PFSK-1 (cell line): ENCODE measurements around the gene ENG.

Source experiments
- POLR2AphosphoS5 ChIP-seq: IDR thresholded peaks from 2 replicates; pipeline ENCODE4 v1.6.1; 2012; ENCODE audit warnings: low read depth, mild to moderate bottlenecking, control low read depth, low read length, moderate library complexity
- TF ChIP-seq, protein P1 (sequence below), 2 experiments: IDR thresholded peaks; 2 replicates each; pipeline versions ENCODE4 v1.6.1 to v1.8.0; 2011 to 2012; ENCODE audit warnings: low read depth in 2 of 2, low read length in 2 of 2, control low read depth in 1 of 2, inconsistent platforms in 1 of 2, mild to moderate bottlenecking in 1 of 2, moderate library complexity in 1 of 2; ENCODE audit not compliant: insufficient read depth in 1 of 2

DNA sequence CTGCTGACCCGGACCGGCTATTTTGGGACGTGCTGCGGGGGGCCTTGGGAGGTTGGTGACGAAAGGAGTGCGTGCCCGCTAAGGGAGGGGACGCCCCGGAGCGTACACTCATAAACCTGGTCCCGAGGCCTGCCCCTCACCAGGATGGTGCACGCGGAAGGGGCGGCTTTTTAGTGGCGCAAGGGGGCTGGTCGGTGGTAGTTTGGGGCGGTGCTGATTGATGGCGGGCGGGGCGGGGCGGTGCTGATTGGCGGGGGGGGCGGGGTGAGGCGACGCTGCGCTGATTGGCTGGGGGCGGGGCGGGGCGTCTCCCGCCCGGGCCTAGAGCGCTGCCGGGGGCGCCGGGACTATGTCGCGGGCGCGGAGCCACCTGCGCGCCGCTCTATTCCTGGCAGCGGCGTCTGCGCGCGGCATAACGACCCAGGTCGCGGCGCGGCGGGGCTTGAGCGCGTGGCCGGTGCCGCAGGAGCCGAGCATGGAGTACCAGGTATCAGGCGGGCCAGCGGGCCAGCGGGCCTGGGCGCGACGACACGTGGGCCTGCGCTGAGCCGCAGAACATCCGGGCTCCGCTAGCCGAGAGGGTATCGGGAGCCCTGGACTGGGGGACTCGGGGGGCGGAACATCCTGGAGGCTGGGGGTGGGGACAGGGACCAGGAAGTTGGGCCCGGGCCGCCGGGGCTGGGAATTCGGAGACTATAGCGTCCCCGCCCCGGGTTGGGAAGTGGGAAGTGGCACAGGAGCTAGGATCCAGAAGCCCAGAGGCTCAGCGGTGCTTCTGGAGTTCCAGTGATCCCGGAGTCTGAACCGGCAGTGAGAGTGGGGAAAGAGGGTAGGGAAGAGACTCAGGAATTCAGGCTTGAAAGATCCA lies 51.6 kb downstream of the ENG start, which contains the start of gene FPGS:
- peak; percentile 76; the same call in 1 of the 2 replicates for TF ChIP-seq POLR2AphosphoS5
- TF ChIP-seq, protein P1, sequence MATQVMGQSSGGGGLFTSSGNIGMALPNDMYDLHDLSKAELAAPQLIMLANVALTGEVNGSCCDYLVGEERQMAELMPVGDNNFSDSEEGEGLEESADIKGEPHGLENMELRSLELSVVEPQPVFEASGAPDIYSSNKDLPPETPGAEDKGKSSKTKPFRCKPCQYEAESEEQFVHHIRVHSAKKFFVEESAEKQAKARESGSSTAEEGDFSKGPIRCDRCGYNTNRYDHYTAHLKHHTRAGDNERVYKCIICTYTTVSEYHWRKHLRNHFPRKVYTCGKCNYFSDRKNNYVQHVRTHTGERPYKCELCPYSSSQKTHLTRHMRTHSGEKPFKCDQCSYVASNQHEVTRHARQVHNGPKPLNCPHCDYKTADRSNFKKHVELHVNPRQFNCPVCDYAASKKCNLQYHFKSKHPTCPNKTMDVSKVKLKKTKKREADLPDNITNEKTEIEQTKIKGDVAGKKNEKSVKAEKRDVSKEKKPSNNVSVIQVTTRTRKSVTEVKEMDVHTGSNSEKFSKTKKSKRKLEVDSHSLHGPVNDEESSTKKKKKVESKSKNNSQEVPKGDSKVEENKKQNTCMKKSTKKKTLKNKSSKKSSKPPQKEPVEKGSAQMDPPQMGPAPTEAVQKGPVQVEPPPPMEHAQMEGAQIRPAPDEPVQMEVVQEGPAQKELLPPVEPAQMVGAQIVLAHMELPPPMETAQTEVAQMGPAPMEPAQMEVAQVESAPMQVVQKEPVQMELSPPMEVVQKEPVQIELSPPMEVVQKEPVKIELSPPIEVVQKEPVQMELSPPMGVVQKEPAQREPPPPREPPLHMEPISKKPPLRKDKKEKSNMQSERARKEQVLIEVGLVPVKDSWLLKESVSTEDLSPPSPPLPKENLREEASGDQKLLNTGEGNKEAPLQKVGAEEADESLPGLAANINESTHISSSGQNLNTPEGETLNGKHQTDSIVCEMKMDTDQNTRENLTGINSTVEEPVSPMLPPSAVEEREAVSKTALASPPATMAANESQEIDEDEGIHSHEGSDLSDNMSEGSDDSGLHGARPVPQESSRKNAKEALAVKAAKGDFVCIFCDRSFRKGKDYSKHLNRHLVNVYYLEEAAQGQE (IDR thresholded peaks at IDR 0.05; ENCODE audit: insufficient read depth in 1 of 2, low read depth in 2 of 2, low read length in 2 of 2), result no peak
